ENCODE results near the gene PPM1J. TPM values are rescaled to one million over a fixed set of nuclear protein-coding genes. Genes with fewer than 3 reads are reported as not detected.
A peak's percentile ranks its signal among the peaks of the same experiment; 100 is the strongest.

PPM1J gene
- total and polyA plus RNA-seq, 8 donors = 0.20 to 1.6 (median 0.87) TPM

DNA sequence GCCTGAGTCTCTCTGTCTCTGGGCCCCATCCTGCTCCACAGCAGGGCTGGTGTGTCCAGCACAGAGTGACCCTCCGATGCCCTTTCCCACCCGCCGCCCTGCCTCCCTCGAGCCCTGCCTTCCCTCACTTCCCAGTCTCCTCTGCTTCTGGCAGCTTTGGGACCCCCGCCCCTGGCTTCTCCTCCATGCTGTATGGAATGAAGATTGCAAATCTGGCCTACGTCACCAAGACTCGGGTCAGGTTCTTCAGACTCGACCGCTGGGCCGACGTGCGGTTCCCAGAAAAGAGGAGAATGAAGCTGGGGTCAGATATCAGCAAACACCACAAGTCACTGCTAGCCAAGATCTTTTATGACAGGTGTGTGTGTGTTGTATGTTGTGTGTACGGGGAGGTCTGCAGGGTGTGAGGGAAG lies 26.3 kb downstream of the PPM1J start:
- FAIRE-seq (no peak), DNase-seq (no peak), ATAC-seq (peak in 1 of 4 donors; percentile 22)
- Histone ChIP-seq H3K27ac (no peak overlapping the region), H3K9me3 (no peaks in the 10 kb centered on the region), H3K27me3 (no peaks in the 10 kb centered on the region), H3K36me3 (peaks cover 3 to 19% (median 6%) of the 10 kb centered on the region in 3 donors), H3K4me1 (no peaks in the 10 kb centered on the region), H3K4me3 (no peak overlapping the region)
- TF ChIP-seq, protein P1, sequence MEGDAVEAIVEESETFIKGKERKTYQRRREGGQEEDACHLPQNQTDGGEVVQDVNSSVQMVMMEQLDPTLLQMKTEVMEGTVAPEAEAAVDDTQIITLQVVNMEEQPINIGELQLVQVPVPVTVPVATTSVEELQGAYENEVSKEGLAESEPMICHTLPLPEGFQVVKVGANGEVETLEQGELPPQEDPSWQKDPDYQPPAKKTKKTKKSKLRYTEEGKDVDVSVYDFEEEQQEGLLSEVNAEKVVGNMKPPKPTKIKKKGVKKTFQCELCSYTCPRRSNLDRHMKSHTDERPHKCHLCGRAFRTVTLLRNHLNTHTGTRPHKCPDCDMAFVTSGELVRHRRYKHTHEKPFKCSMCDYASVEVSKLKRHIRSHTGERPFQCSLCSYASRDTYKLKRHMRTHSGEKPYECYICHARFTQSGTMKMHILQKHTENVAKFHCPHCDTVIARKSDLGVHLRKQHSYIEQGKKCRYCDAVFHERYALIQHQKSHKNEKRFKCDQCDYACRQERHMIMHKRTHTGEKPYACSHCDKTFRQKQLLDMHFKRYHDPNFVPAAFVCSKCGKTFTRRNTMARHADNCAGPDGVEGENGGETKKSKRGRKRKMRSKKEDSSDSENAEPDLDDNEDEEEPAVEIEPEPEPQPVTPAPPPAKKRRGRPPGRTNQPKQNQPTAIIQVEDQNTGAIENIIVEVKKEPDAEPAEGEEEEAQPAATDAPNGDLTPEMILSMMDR (IDR thresholded peaks at IDR 0.05) = no peak
- 90 to 91% methylated on average over 13 of the region's 13 CpGs for WGBS, 2 donors
- intact Hi-C loops (cut with DNase I) = no loop called here

DNA sequence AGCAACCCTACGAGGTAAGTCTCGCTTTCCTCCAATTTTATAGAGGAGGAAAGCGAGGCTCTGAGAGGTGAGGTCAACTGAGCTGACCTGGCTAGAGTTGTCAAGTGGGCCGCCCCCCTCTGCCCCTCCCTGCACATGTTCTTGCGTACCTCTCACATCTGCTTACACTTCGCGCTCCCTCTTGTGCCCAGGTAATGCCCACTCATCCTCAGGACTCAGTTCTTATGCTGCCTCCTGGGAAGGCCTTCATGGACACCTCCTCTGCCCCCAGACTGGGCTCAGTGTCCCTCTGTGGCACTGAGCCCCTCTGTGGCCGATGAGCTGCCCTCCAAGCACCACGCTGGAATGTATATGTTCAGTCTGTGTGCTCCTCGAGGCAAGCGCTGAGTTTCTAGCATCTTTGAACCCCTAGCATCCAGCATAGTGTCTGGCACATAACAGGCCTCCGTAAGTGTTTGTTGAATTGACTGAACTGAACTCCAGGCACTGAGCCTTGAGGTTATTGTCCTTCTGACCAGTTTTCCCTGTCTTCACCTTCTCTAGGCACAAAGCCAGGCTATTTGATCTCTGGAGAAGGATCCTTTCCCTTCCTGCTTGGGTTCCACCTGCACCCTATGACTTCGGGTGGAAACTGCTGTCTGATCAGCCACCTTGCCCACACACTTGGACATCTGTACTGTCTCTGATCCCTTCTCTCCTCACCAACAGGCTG lies 27.2 kb downstream of the PPM1J start:
- no peak for FAIRE-seq
- intact Hi-C loops (cut with DNase I) = no loop called here
- H3K4me3 ChIP-seq = no peak overlapping the region
- no peaks in the 10 kb centered on the region for H3K4me1 ChIP-seq
- H3K27me3 ChIP-seq = no peaks in the 10 kb centered on the region
- H3K27ac ChIP-seq = no peak overlapping the region
- no peaks in the 10 kb centered on the region for H3K9me3 ChIP-seq
- whole genome bisulfite sequencing, 2 donors = 87 to 91% methylated on average over 13 of the region's 13 CpGs
- DNase-seq = no peak
- ATAC-seq = no peak
- H3K36me3 ChIP-seq = peaks cover 3 to 17% (median 4%) of the 10 kb centered on the region in 3 donors
- TF ChIP-seq, protein P1 (IDR thresholded peaks at IDR 0.05) = no peak

DNA sequence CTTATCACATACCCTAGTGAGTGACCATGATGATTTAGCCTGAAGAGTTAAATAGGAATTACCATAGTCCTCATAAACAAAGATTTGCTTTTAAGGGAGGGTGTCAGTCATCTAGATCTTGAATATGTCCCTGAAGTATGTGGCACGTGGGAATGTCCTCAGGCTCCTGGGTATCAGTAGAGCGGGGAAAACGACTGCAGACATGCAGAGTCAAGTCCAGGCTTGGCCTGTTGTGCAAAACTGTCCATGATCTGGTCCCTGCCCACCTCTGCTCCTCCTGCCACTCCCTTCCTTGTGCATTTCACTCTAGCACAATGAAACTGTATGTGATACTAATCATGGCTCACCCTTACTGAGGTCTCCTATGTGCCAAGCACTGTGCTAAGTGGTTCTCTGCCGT lies 27.8 kb downstream of the PPM1J start:
- no peak for ATAC-seq
- FAIRE-seq = no peak

DNA sequence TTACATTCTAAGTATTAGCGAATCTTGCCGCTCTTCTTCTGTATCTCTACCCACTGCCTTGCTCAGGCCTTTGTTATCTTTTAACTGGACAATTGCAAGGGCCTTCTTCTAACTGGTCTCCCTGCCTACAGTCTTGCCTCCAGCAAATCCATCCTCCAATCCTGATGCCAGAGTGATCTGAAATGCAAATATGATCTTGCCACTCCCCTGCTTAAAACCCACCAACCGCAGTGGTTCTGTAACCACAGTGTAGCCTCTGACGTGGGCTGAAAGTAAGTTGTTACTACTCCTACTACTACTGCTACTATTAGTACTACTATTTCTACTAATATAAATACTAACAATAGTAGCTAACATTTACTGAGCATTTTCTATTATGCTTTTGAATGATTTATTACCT lies 28.3 kb downstream of the PPM1J start:
- Histone ChIP-seq H3K4me3 (no peak overlapping the region), H3K9me3 (no peaks in the 10 kb centered on the region), H3K27ac (no peak overlapping the region), H3K27me3 (no peaks in the 10 kb centered on the region), H3K36me3 (peaks cover 0 to 9% (median 0%) of the 10 kb centered on the region in 3 donors), H3K4me1 (no peaks in the 10 kb centered on the region)
- no peak for DNase-seq
- ATAC-seq = no peak
- intact Hi-C loops (cut with DNase I) = no loop called here
- TF ChIP-seq, protein P1 (IDR thresholded peaks at IDR 0.05) = no peak
- WGBS, 2 donors = 91 to 96% methylated on average over 4 of the region's 4 CpGs
- no peak for FAIRE-seq

More for the DNA sequence above, 27.8 kb downstream of the PPM1J start:
- WGBS, 2 donors = 72 to 87% methylated on average over 4 of the region's 4 CpGs
- H3K27me3 ChIP-seq = no peaks in the 10 kb centered on the region
- no peaks in the 10 kb centered on the region for H3K9me3 ChIP-seq
- H3K27ac ChIP-seq = no peak overlapping the region
- H3K4me3 ChIP-seq = no peak overlapping the region
- TF ChIP-seq, protein P1 (IDR thresholded peaks at IDR 0.05) = no peak
- no peaks in the 10 kb centered on the region for H3K4me1 ChIP-seq
- no peak for DNase-seq
- H3K36me3 ChIP-seq = peaks cover 0 to 11% (median 3%) of the 10 kb centered on the region in 3 donors
- intact Hi-C loops (cut with DNase I) = no loop called here

DNA sequence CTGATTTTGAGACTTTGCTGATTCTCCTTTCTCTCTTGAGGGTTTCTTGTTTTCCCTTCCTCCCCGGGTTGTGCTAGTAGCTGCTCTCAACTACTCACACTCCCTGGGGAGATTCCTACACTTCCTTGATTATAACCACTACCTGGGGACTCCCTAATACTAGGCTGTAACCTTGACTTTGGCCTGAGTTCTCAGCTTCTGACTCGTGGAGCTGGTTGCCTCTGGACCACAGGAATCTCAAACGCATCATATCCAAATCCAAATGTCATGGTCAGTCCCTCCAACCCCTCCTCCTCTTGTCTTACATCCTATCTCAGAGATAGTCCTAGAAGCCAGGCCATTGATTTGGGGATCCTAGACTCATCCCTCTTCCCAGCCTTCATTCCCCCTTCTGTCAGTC lies 28.7 kb downstream of the PPM1J start:
- FAIRE-seq = no peak
- no peak for DNase-seq
- no peak overlapping the region for H3K27ac ChIP-seq
- intact Hi-C loops (cut with DNase I) = no loop called here
- no peaks in the 10 kb centered on the region for H3K4me1 ChIP-seq
- no peak overlapping the region for H3K4me3 ChIP-seq
- H3K36me3 ChIP-seq = peaks cover 0 to 9% (median 0%) of the 10 kb centered on the region in 3 donors
- TF ChIP-seq, protein P1 (IDR thresholded peaks at IDR 0.05) = no peak
- H3K27me3 ChIP-seq = no peaks in the 10 kb centered on the region
- no peak for ATAC-seq
- H3K9me3 ChIP-seq = no peaks in the 10 kb centered on the region
- WGBS, 2 donors = 58 to 69% methylated on average over 3 of the region's 3 CpGs

All from pancreas (tissue), 10 donors.